D721Med (cell line): ENCODE measurements around the gene ACE2.
A peak's percentile ranks its signal among the peaks of the same experiment; 100 is the strongest.

Experiments
- DNase-seq: peaks from one replicate; pipeline ENCODE4 v3.0.0; 2011; ENCODE audit warnings: low spot score; ENCODE audit not compliant: insufficient read length
- FAIRE-seq: peaks from 2 replicates; lab custom pipeline; 2011; peaks lifted over from hg19 to GRCh38; lab: Jason Lieb, UNC
- CTCF ChIP-seq: IDR thresholded peaks from 2 replicates; pipeline ENCODE4 v1.5.1; 2012; ENCODE audit warnings: mild to moderate bottlenecking, control low read depth; ENCODE audit not compliant: insufficient read depth; ENCODE audit errors: missing control alignments

The ACE2 gene

DNA sequence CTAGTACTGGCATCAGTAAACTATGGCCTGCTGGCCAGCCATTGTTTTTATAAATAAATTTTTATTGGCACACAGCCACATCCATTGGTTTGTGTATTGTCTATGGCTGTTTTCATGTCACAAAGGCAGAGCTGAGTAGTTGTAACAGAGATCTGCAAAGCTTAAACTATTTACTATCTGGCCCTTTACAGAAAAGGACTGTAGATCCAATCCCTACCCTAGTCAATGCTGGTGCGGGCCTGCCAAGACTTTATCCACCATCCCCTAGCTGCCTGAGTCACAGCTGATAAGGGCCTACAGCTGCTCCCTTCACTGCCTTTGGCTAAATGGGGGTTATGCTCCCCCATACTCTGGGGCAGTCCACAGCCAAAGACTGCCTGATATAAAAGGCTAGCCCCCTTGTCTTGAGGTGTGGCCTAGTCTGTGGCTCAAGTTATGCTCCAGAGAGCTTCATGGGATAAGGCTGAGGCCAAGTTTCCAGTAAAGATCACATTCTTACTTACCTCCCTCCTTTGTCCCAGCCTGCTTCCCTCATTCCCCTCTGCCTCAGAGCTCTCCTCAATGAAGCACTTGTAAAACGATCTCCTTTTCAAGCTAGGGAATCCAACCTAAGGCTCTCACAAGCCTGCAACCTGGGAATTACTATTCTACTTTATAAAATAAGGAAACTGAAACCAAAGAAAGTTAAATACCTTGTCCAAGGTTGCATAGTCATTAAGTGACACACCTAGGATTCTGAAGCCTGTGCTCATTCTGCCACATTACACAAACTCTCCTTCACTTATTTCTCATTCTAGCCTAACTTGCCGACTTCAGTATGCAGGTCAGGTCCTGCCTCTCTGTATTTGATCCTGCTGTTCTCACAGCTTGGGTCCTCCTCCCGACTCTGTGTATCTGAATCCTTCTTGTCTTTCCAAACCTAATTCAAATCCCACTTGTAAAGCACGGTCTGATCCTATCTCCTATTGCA is 20.7 kb downstream of the ACE2 start:
- DNase-seq (no peak), FAIRE-seq (no peak)
- TF ChIP-seq CTCF: no peak

- FAIRE-seq: no peak
- no peak for DNase-seq
- TF ChIP-seq CTCF: no peak
Observed at GRCh38 chrX:15576019-15576418, 24.7 kb downstream of the ACE2 start.

- no peak for TF ChIP-seq CTCF
- FAIRE-seq (no peak), DNase-seq (no peak)
Observed at GRCh38 chrX:15574017-15574416, 26.7 kb downstream of the ACE2 start.

DNA sequence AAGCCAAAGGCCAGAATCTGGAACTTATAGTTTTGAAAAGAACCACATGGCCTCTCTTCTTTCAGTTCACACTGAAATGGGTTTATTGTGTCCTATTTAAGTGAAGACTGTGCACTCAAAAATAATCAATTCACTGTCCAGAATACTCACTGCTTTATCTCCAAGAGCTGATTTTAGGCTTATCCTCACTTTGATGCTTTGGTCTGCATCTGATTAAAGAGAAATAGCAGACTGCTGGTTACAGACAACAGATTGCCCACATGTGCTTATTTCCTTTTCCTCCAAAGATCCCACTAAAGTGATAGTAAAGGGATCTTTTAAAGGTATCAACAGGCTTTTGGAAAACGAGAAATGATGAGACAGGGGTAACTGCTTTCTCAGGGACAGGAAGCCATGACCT is 30.6 kb downstream of the ACE2 start:
- no peak for TF ChIP-seq CTCF
- DNase-seq (no peak), FAIRE-seq (peak; percentile 84)

- DNase-seq (no peak), FAIRE-seq (no peak)
- TF ChIP-seq CTCF: no peak
Observed at GRCh38 chrX:15567886-15568616, 32.7 kb downstream of the ACE2 start.

- FAIRE-seq (no peak), DNase-seq (no peak)
- no peak for TF ChIP-seq CTCF
Observed at GRCh38 chrX:15567267-15567666, 33.5 kb downstream of the ACE2 start.
